ENCODE measurements around the gene LCNL1.

Gene LCNL1

GRCh38 chr9:136960212-136960937 is 22.4 kb upstream of the LCNL1 start:
- no peak for DNase-seq

GRCh38 chr9:136960938-136961275 is 21.9 kb upstream of the LCNL1 start:
- no peak for DNase-seq

GRCh38 chr9:136961279-136962065 is 21.3 kb upstream of the LCNL1 start:
- DNase-seq: no peak

- no peak for DNase-seq
Observed at GRCh38 chr9:136962163-136962562, 20.6 kb upstream of the LCNL1 start.

DNA sequence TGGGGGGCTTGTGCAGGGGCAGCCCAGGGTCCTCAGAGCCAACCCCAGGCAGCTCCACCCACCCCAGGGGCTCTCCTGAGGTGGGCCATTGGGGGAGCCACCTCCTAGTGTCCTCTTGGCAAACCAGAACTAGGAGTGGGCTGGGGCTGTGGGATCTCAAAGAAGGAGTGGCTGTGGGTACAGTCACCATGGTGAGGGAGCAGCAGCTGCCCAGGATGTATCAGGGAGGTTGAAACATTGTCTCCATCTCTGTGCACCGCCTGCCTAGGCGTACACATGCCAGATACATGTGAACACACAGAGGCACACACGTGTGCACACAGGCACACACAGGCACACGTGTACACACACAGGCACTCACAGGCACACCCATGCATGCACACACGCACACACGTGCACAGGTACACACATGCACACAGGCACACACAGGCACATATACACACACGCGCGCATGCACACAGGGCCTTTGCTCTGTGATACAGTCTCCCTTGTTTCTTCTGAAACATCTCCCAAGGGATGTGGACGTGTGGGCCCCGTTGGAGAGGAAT is 20.0 kb upstream of the LCNL1 start:
- DNase-seq: no peak

DNA sequence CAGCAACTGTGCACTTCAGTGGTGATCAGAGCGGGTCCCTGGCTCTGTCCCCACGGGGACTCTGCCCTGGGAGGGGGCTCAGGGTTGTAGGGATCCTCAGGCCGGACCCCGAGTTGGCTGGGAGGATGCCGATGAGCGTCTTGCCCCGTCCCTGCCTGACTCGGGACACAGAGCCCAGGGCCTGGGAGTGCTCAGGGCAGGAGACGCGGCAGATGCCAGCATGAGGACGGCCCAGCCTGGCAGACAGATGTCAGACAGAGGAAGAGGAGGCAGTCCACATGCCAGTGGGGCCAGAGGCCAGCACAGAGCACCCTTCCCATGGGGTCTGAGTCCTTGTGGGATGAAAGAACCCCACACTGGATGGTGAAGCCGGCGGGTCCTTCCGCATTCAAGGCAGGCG is 19.5 kb upstream of the LCNL1 start:
- DNase-seq: no peak

DNA sequence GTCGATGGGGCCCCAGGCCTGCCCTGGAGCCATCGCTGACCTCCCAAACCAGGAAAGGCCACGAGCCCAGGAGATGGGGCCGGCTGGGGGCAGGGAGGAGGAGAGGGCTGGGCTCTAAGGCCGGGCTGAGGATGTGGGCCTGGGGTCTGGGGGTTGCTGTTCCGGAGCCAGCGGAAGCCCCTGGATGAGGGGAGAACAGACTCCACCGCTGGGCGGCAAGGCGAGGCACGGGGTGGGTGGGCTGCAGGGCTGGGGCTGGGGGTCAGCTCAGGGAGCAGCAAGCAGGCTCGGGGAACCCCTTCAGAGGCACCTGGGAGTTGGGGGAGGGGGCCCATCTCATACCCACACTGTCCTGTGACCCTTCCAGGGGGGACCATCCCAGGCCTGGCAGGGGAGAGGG is 19.0 kb upstream of the LCNL1 start:
- DNase-seq: no peak

GRCh38 chr9:136964171-136964689 is 18.6 kb upstream of the LCNL1 start:
- DNase-seq: peak; percentile 87

DNA sequence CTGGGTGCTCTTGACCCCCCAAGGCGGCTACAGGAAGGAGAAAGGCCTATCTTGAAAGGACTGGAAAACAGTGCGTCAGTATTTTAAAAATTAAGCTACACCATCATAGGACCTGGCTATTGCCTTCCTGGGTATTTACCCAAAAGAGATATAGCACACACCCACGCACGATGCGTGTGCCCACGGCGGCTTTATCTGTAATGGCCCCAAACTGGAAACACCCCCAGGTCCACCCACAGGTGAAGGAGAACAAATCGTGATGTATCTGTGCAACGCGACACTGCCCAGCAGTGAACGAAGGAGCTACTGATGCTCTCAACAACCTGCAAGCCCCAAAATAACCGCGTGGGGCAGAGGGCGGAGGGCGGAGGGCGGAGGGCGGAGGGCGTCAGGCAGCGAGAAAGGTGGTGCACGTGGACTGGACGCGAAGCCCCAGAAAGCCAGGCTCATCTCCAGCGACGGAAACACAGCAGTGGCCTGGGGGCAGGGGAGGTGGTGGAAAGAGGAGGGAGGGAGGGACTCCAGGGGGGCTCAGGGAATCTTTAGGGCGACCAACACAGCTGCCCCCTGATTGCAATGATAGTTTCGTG is 17.9 kb upstream of the LCNL1 start:
- DNase-seq: no peak

DNA sequence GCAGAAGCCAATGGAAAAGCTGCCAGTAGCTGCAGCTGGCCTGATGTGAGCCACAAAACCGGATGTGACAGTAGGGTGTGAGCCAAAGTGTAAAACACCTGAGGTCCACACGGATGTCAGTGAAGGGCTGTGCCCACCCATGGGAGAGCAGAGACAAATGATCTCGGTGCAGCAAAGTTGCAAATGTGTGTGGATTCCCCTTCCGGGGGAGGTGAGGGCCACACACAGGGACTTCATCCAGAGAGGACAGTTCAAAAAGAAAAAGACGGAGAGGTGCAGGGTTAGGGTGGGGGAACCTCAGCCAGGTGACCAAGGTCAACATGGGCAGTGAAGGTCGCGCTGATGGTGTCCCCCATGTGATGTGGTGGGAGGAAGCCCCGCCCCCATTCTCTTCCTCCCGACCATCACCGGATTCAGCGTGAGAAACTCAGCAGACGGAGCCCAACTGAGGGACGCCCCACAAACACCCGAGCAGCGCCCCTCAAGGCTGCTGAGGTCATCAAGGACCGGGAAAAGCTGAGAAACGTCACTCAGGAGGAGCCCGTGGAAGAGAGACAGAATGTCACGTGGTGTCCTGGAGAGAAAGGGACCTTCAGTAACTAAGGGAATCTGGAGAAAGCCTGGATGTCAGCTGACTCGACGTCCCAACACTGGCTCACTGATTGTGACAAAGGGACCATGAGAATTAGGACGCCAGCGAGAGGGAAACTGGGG is 16.9 kb upstream of the LCNL1 start:
- DNase-seq: peak; percentile 45

- no peak for DNase-seq
Observed at GRCh38 chr9:136968333-136969127, 14.3 kb upstream of the LCNL1 start.

DNA sequence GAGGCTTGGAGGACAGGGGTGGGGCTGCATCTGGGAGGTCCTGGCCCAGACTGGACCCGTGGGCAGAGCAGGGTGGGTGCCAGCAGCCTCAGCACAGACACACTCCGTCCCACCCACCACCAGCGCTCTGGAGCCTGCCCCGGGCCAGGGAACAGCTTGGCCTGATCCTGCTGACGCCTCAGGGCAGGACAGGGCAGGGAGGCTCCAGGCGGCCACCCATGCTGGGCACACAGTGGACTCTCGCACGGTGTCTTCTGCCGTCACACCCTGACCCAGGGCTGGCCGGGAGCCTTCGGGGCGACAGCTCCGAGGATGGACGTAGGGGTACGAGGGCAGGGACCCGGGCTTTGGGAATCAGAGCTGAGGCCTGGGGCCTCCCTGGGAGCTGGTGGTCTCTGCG is 13.6 kb upstream of the LCNL1 start:
- DNase-seq: no peak

- DNase-seq: no peak
Observed at GRCh38 chr9:136969774-136970173, 13.0 kb upstream of the LCNL1 start.

DNA sequence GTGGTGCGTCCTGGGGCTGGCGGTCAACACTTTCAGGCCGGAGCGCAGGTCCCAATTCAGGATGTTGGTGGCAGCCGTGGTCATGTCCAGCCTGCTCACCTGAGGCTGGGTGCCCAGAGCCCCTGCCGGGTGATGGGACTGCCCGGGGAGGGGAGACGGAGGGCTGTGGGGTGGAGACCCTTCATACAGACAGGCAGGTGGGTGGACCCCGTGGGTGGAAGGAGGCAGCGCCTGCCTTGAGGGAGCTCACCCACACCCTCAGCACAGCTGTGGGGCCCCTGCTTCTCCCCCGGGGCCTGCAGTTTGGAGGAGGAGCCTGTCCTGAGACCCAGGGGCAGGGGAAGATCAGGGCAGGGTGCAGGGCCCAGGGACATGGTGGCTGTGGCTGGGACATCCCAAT is 12.4 kb upstream of the LCNL1 start:
- DNase-seq: no peak

DNA sequence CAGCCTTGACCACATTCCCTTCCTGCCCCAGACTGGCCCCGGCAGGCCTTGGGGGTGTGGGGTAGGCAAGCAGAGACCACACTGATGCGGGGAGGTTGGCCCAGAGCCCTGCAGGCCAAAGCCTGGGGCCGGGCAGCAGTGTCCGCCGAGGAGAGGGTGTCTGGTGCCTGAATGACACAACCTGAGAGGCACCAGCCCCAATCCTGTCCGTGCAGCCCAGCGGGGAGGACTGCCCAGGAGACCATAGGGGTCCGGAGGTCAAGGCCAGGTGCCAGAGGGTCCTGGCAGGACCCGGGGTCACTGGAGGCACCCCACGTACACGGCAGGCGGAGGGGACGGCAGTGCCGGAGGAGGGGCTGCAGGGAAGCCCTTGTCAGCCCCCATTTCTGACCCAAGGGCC is 11.0 kb upstream of the LCNL1 start:
- no peak for DNase-seq

- DNase-seq: no peak
Observed at GRCh38 chr9:136972335-136972734, 10.5 kb upstream of the LCNL1 start.

- no peak for DNase-seq
Observed at GRCh38 chr9:136972743-136973142, 10.1 kb upstream of the LCNL1 start.

DNA sequence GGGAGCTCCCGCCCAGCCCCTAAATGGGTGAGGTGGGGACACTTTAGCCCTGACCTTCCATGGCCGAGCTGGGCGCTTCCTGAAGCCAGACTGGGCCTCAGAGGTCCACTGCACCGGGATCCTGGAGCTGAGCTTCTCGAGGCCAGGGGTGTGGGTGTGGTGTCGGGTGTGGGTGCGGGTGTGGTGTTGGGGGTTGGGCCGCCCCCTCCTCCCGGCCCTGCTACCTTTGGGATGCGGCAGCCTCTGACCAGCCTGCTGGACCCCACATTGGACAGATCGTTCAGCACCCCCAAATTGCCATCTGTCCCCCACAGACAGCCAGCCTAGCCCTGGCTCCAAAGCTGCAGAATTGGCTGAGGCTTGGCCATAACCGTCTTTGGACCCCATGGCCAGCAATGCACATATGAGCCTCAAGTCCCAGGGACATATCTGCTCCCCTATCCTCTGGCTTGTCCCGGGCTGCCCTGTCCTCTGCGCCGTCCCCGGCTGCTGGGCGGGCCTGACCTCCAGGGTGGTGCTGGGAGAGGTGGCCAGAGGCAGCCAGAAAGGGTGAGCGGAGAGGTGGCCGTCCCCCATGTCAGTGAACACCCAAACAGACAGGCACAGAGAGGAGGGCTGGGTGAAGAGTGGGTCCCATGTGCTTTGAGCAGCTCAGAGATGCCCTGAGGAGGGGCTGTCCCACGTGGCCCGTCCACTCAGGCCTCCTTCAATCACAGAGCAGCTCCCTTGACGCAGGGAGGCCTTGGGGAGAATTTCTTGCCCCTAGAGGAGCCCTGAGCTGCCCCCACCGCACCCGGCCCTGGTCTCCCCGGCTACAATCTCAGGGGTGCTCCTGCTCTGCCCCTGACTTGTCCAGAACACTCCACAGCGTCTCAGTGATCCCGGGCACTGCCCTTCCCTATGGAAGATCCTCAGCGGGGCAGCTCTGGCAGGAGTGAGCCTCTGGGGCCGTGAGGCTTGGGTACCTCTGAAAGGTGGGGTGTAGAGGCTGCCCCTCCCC is 8.9 kb upstream of the LCNL1 start:
- DNase-seq: no peak

- DNase-seq: no peak
Observed at GRCh38 chr9:136974817-136975535, 7.8 kb upstream of the LCNL1 start.

- no peak for DNase-seq
Observed at GRCh38 chr9:136975644-136976043, 7.1 kb upstream of the LCNL1 start.
